Mammary microvascular endothelial cell (primary cell): ENCODE measurements around the gene LINC00237. TPM values are rescaled to one million over a fixed set of nuclear protein-coding genes. Genes with fewer than 3 reads are reported as not detected.

Experiments
- total RNA-seq: library from RNA; depleted of rRNA; stranded (reverse); fragments of >200 nt; gene quantifications from 2 replicates; pipeline ENCODE4 v1.2.3, GENCODE V29; 2015

LINC00237 gene
- total RNA-seq, result not detected in 2 replicates

DNA sequence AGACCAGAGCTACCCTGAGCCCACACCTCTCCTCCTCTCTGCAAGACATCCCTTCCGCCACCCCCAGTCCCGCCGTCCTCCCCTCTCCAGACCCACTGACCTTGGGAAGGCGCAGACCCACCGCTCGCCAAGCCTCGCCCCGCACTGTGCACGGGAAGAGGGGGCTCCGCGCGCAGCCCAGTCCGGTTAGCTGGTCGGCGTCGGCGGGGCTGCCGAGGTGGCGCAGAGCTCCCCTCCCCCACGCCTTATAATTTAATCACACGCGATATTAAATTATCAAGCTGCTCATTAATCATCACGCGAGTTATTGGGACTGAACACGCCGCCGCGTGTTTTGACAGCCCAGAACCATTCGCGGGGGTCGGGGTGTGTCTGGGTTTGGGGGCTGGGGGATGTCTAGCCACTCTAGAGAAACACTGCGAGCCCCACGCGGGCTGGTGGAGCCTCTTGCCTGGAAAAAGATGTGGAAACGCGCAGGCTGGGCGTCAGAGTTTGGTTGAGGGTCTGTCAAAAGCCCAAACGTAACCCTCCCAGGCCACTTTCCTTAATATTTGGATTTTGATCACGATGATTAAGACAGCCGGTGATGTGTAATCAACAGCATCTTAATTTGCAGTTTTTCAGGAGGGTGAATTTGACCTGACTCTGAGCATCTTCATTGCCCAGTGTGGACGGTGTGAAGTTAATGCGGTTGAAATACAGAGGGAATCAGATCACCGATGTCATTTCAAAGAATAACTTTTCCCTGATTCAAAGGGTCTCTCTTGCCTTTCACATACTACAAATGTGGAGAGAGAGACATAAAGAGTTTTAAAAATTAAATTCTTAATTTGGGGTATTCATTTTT, at the start of gene LINC00237:
Gene LINC00237, minus strand, starts transcription at position 188 of the 847 bp plus-strand sequence.

DNA sequence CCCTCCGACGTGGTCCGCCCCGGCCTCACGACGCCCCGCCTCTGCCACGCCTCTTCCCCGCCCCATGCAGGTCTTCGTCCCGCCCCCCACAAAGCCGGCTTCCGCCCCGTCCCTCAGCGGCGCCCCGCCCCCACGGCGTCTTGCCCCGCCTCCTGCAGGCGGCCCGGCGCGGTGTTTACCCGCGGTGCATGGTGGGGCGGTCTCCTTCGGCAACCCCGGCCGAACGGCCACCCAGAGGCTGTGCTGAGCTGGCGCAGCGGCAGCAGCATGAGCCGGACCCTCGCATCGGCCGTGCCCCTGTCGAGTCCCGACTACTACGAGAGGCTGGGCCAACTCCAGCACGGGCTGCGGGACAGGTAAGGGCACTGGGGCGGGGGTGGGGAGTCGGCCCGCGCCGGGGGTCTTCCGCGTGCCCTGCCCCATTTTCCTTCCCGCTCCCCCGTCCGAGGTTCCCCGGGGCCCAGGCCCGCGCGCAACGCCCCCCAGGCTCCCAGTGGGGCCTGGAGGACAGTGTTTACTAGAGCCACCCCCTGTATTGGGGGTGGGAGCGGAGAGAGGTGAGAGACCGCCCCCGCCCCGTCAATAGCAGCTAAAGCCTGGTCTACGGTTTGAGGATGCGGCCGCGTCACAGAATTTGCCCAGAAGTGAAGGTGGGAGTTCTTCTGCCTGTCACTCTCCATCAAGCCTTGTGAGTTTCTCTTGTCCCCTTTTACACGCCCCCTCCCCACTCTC, 19.9 kb upstream of the LINC00237 start, which contains the start of gene KIZ:
Gene KIZ, plus strand, starts transcription at position 234 of the 732 bp plus-strand sequence. Its CDS starts 34 bp downstream, at position 268.

Other genes with a start within 250 kb of the LINC00237 start
- 3.6 and 4.3 TPM in 2 replicates for gene KIZ, start 19.7 kb upstream of the LINC00237 start, total RNA-seq
- 74.1 and 77.1 TPM in 2 replicates for gene XRN2, start 197.0 kb upstream of the LINC00237 start, total RNA-seq